ENCODE results near the gene EHD4.

EHD4 gene

GRCh38 chr15:41874736-41875135 is 97.6 kb downstream of the EHD4 start:
- DNase-seq = no peak

- no peak for DNase-seq
Observed at GRCh38 chr15:41873711-41874110, 98.6 kb downstream of the EHD4 start.

GRCh38 chr15:41872166-41872747 is 100.1 kb downstream of the EHD4 start:
- no peak for DNase-seq

GRCh38 chr15:41871175-41871905 is 101.0 kb downstream of the EHD4 start:
- DNase-seq = no peak

DNA sequence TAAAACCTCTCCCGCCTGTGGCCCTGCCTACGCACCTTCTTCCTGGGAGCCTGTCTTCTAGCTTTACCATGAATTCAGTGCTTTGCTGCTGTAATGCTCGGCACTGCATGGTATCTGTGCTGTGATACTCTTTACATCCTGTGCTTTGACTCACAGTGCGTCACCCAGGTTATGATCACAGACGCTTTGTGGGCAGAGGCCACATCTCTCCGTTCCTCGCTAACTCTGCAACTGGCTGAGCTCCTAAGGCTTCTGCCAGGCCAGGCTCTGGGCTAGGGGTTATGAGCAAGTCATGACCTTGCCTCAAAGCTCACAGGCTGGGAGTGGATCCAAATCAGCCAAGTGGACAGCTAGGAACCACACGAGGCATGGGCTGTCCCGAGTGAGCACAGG is 101.7 kb downstream of the EHD4 start:
- peak; percentile 40 for DNase-seq

GRCh38 chr15:41869770-41870688 is 102.3 kb downstream of the EHD4 start:
- no peak for DNase-seq

GRCh38 chr15:41868321-41868720 is 104.0 kb downstream of the EHD4 start:
- DNase-seq = no peak

- no peak for DNase-seq
Observed at GRCh38 chr15:41866872-41867579, 105.3 kb downstream of the EHD4 start.

DNA sequence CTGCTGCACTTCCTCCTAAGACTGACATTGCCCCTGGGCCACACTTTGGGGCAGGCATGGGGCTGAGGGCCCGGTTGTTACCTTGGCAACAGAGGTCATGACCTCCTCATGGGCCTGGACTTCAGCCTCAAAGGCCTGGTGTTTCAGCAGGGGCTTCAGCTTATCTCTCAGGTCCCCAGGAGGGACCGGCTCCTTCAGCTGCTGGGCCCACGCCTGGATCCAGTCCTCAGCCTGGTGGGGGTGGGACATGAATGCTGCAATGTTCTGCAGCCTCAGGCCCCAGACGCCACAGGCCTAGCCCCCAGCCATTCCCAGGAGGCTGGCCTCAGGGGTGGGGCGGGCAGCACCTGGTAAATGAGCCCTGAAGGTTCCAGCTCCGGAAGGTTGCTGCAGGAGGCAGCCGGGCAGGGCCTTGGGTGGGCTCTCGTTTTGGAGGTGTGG is 106.1 kb downstream of the EHD4 start:
- no peak for DNase-seq

GRCh38 chr15:41865490-41866055 is 106.8 kb downstream of the EHD4 start:
- no peak for DNase-seq

DNA sequence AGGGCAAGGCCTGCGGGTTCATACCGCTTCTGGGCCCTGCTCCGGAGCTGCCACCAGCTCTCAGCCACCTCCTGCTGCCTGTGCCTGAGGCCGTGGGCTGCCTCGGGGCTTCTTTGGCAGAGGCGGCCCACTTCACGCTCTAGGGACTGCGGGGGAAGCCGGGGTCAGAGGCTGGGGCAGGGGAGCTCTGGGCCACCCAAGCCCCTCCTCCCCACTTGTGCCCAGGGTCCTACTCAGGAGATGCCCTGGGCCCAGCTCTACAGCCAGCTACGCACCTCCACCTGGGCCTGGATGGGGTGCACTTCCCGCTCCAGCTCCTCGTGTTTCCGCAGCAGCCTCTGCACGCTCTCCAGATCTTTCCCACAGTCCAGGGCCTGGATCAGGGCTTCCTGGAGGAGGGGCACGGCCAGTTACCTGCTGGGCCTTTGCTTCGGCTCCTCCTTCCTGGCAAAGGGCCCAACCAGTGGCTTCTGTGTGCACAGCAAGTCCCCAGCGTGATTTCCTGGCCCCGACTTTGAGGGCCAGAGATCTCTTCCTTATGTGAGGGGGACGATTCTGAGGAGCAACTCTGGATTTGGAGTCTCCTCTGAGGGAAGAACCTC is 109.7 kb downstream of the EHD4 start:
- no peak for DNase-seq

GRCh38 chr15:41861736-41862356 is 110.5 kb downstream of the EHD4 start:
- no peak for DNase-seq

- DNase-seq = no peak
Observed at GRCh38 chr15:41860049-41860828, 112.1 kb downstream of the EHD4 start.

DNA sequence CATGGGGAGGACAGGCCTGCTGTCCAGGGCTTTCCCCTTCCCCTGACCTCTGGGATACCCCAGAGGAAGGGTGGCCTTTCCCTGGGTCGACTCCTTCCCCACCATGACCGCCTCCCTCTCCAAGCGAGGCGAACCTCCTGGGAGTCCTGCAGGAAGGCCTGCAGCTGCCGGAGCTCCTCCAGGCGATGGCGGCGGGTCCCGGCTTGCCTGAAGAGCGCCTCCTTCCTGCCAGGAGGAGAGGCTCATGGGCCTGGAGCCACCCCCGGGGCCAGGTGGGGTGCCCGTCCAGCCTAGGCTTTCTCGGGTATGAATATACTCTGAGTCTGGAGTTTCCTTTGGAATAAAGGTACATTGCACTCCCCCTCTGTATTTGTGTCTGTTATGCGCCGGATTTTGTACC is 113.6 kb downstream of the EHD4 start:
- DNase-seq = no peak

- DNase-seq = no peak
Observed at GRCh38 chr15:41857316-41857715, 115.0 kb downstream of the EHD4 start.

- DNase-seq = no peak
Observed at GRCh38 chr15:41856716-41857115, 115.6 kb downstream of the EHD4 start.

GRCh38 chr15:41856262-41856661 is 116.1 kb downstream of the EHD4 start:
- DNase-seq = no peak

DNA sequence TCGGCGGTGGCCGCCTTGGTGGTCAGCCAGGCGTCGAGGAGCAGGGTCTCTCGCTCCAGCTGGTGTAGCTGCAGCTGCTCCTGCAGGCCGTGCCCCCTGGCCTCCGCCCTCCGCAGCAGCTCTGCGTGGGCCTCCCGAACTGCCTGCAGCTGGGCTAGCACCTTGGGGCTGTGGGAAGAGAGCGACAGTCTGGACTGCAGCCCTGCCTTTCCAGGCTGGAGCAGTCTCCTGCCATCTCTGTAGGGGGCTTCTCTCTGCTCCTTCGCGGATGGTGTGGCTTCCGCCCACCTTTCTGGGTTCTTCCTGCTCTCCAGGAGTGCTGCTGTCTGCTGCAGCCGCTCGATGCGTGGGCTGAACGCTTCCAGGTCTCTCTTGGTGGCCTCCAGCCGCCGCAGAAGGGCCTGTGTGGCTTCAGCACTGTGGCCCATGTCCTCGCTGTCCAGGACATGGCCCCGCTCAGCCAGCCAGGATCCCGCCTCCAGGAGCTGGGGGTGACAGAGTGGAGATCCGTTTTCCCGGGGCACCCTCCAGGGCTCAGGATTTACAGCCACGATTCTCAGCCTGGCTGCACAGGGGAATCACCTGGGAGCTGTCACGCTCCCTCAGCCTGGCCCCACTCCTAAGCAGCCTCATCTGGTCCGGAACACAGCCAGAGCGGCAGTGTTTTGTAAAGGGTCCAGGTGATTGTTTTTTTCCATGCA is 116.9 kb downstream of the EHD4 start:
- no peak for DNase-seq

DNA sequence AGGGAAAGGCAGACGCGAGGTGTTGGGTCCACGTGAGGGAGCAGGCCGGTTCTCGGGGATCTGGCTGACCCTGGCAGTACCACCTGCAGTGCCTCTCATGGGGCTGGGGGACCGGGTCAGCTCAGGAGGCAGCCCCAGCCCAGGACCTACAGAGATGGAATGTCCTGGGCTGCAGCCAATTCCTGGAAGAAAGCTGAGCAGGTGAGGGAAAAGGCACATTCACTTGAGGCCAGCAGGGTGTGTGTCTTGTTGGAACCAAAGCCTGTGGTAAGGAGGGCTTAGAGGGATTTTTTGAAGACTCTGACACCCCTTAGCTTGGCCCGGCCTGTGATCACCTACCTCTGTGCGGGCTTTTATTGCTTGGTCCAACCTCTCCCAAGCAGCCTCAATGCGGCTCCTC is 117.9 kb downstream of the EHD4 start:
- no peak for DNase-seq

- no peak for DNase-seq
Observed at GRCh38 chr15:41853831-41854230, 118.5 kb downstream of the EHD4 start.

Measured in fibroblast of upper back skin (primary cell).